Muscle layer of duodenum (tissue), 2 donors: ENCODE results near the gene PICALM.
"Not testable (repeated sequence)": the region's sequence is repeated elsewhere in the genome, so short reads cannot be mapped to it uniquely, and the experiment has no call there.

Experiments used
- H3K27ac ChIP-seq: one replicate; pipeline ENCODE4 v1.7.0; 2013; ENCODE audit warnings: mild to moderate bottlenecking, low read length
- H3K27me3 ChIP-seq: one replicate; pipeline ENCODE4 v1.7.0; 2013; ENCODE audit warnings: low read depth, mild to moderate bottlenecking, control low read depth, low read length
- H3K36me3 ChIP-seq, 2 donors: one replicate each; pipeline ENCODE4 v1.7.0; 2013; ENCODE audit warnings: low read length in 2 of 2, control low read depth in 1 of 2, mild to moderate bottlenecking in 1 of 2; ENCODE audit not compliant: insufficient read depth in 2 of 2, control insufficient read depth in 1 of 2
- H3K4me1 ChIP-seq, 2 donors: one replicate each; pipeline ENCODE4 v1.7.0; 2013; ENCODE audit warnings: low read length in 2 of 2, mild to moderate bottlenecking in 2 of 2, control low read depth in 1 of 2, moderate library complexity in 1 of 2; ENCODE audit not compliant: insufficient read depth in 2 of 2, control insufficient read depth in 1 of 2
- H3K4me3 ChIP-seq, 2 donors: one replicate each; pipeline ENCODE4 v1.7.0; 2013; ENCODE audit warnings: low read length in 2 of 2, low read depth in 1 of 2, mild to moderate bottlenecking in 1 of 2
- H3K9me3 ChIP-seq, 2 donors: one replicate each; pipeline ENCODE4 v1.7.0; 2013; ENCODE audit warnings: low read length in 2 of 2, control low read depth in 1 of 2, mild to moderate bottlenecking in 1 of 2; ENCODE audit not compliant: control insufficient read depth in 1 of 2
- donor health status: healthy.

Gene PICALM

GRCh38 chr11:86068951-86069407 lies at the start of gene PICALM:
TSS of gene PICALM (minus strand) at chr11:86069084. CDS start at chr11:86068780, 304 bp downstream.
- Histone ChIP-seq H3K4me1 (peaks cover 9 to 15% of the 10 kb centered on the region in 2 donors), H3K9me3 (no peaks in the 10 kb centered on the region), H3K27ac (peak within 1 kb of the TSS; percentile 99), H3K4me3 (peak within 1 kb of the TSS; percentile 88 to 98), H3K27me3 (no peaks in the 10 kb centered on the region), H3K36me3 (peaks cover 0 to 11% of the 10 kb centered on the region in 2 donors)

GRCh38 chr11:86118253-86118652 lies 49.4 kb upstream of the PICALM start:
- Histone ChIP-seq H3K9me3 (no peaks in the 10 kb centered on the region), H3K4me3 (no peak overlapping the region), H3K27me3 (no peaks in the 10 kb centered on the region), H3K36me3 (no peaks in the 10 kb centered on the region), H3K27ac (no peak overlapping the region), H3K4me1 (peaks cover 0 to 25% of the 10 kb centered on the region in 2 donors)

GRCh38 chr11:86117712-86118063 lies 48.8 kb upstream of the PICALM start:
- Histone ChIP-seq H3K9me3 (no peaks in the 10 kb centered on the region), H3K4me3 (no peak overlapping the region), H3K27ac (no peak overlapping the region), H3K36me3 (no peaks in the 10 kb centered on the region), H3K4me1 (peaks cover 0 to 20% of the 10 kb centered on the region in 2 donors), H3K27me3 (no peaks in the 10 kb centered on the region)

- Histone ChIP-seq H3K4me3 (no peak overlapping the region), H3K4me1 (peaks cover 0 to 20% of the 10 kb centered on the region in 2 donors), H3K27me3 (no peaks in the 10 kb centered on the region), H3K36me3 (no peaks in the 10 kb centered on the region), H3K27ac (no peak overlapping the region), H3K9me3 (no peaks in the 10 kb centered on the region)
These were observed 48.3 kb upstream of the PICALM start for GRCh38 chr11:86117001-86117711.

- Histone ChIP-seq H3K9me3 (no peaks in the 10 kb centered on the region), H3K4me3 (no peak overlapping the region), H3K4me1 (peaks cover 0 to 20% of the 10 kb centered on the region in 2 donors)
These were observed 47.5 kb upstream of the PICALM start for GRCh38 chr11:86116386-86116726.

GRCh38 chr11:86115542-86116385 lies 46.9 kb upstream of the PICALM start:
- no peaks in the 10 kb centered on the region for H3K36me3 ChIP-seq
- no peaks in the 10 kb centered on the region for H3K9me3 ChIP-seq
- no peak overlapping the region for H3K27ac ChIP-seq
- H3K27me3 ChIP-seq, result no peaks in the 10 kb centered on the region
- no peak overlapping the region for H3K4me3 ChIP-seq
- peaks cover 0 to 20% of the 10 kb centered on the region in 2 donors for H3K4me1 ChIP-seq

More at GRCh38 chr11:86116386-86116726, 47.5 kb upstream of the PICALM start:
- Histone ChIP-seq H3K27me3 (no peaks in the 10 kb centered on the region), H3K36me3 (no peaks in the 10 kb centered on the region), H3K27ac (no peak overlapping the region)

GRCh38 chr11:86108890-86109638 lies 40.2 kb upstream of the PICALM start:
- no peaks in the 10 kb centered on the region for H3K9me3 ChIP-seq
- H3K27me3 ChIP-seq, result no peaks in the 10 kb centered on the region
- H3K36me3 ChIP-seq, result no peaks in the 10 kb centered on the region
- H3K27ac ChIP-seq, result no peak overlapping the region
- no peaks in the 10 kb centered on the region for H3K4me1 ChIP-seq
- no peak overlapping the region for H3K4me3 ChIP-seq

GRCh38 chr11:86108191-86108590 lies 39.3 kb upstream of the PICALM start:
- no peaks in the 10 kb centered on the region for H3K36me3 ChIP-seq
- H3K4me3 ChIP-seq, result no peak overlapping the region
- H3K27me3 ChIP-seq, result no peaks in the 10 kb centered on the region
- H3K27ac ChIP-seq, result no peak overlapping the region
- H3K9me3 ChIP-seq, result no peaks in the 10 kb centered on the region
- H3K4me1 ChIP-seq, result no peaks in the 10 kb centered on the region

GRCh38 chr11:86106916-86107315 lies 38.0 kb upstream of the PICALM start:
- H3K4me1 ChIP-seq, result no peaks in the 10 kb centered on the region
- H3K36me3 ChIP-seq, result no peaks in the 10 kb centered on the region
- H3K27ac ChIP-seq, result no peak overlapping the region
- no peaks in the 10 kb centered on the region for H3K9me3 ChIP-seq
- no peak overlapping the region for H3K4me3 ChIP-seq
- no peaks in the 10 kb centered on the region for H3K27me3 ChIP-seq

GRCh38 chr11:86106031-86106430 lies 37.1 kb upstream of the PICALM start:
- H3K36me3 ChIP-seq, H3K4me1 ChIP-seq, H3K27ac ChIP-seq, H3K4me3 ChIP-seq, H3K27me3 ChIP-seq, H3K9me3 ChIP-seq: not testable (repeated sequence)

GRCh38 chr11:86105601-86106000 lies 36.7 kb upstream of the PICALM start:
- not testable (repeated sequence) for H3K36me3 ChIP-seq, H3K4me1 ChIP-seq, H3K27ac ChIP-seq, H3K4me3 ChIP-seq, H3K9me3 ChIP-seq, H3K27me3 ChIP-seq
